Measurements from ENCODE around the gene CDKN2B. TPM values are rescaled to one million over a fixed set of nuclear protein-coding genes. Genes with fewer than 3 reads are reported as not detected.

Gene CDKN2B
- polyA plus RNA-seq, 1 of the 3 experiments (the other 2 are of a cell fraction) = 6.3 TPM

GRCh38 chr9:22049411-22049810 lies 40.3 kb upstream of the CDKN2B start (continued):
- TF ChIP-seq IRF3 (IDR thresholded peaks at IDR 0.05; ENCODE audit: low read depth, low read length) = no peak
- peak in 1 of 2 experiments; percentile 40; a peak in 1 of 4 replicates for TF ChIP-seq EP300 (IDR thresholded peaks at IDR 0.05; ENCODE audit: borderline replicate concordance in 1 of 2, low read depth in 1 of 2, low read length in 1 of 2)

- no peak overlapping the region for H3K27ac ChIP-seq (ENCODE audit: low read depth in 2 of 2, low read length in 1 of 2)
- H3K9me3 ChIP-seq = no peaks in the 10 kb centered on the region
- H4K20me1 ChIP-seq (ENCODE audit: insufficient read depth) = no peaks in the 10 kb centered on the region
- CTCF ChIA-PET = interaction anchor here (1.5 to 2.1 kb wide), 2 partner anchors 10 to 19 kb away, joined by 5 to 7 read pairs; no protein-coding TSS in a partner anchor
- no peaks in the 10 kb centered on the region for H3K9me2 ChIP-seq
- H3K4me1 ChIP-seq (ENCODE audit: control insufficient read depth in 1 of 2, insufficient read depth in 2 of 2, low read depth in 1 of 2, low read length in 1 of 2) = no peaks in the 10 kb centered on the region
- no peak for TF ChIP-seq FOXJ3 (CRISPR knock-in tag; IDR thresholded peaks at IDR 0.05)
- TF ChIP-seq PBX3 (IDR thresholded peaks at IDR 0.05) = no peak
- TF ChIP-seq USF1 (IDR thresholded peaks at IDR 0.05; ENCODE audit: borderline replicate concordance, low read depth) = no peak
- no peak for TF ChIP-seq CHD2 (IDR thresholded peaks at IDR 0.05; ENCODE audit: low read length, partially characterized antibody)
- no peak for TF ChIP-seq GABPA (IDR thresholded peaks at IDR 0.05; ENCODE audit: low read depth)
- TF ChIP-seq ZBTB33 (IDR thresholded peaks at IDR 0.05; ENCODE audit: borderline replicate concordance, low read depth) = no peak
- TF ChIP-seq YY1 (IDR thresholded peaks at IDR 0.05; ENCODE audit: low read depth) = no peak
- TF ChIP-seq SMC3 (IDR thresholded peaks at IDR 0.05; ENCODE audit: low read depth, low read length) = no peak
- no peak for TF ChIP-seq IRF3 (IDR thresholded peaks at IDR 0.05; ENCODE audit: low read depth, low read length)
- TF ChIP-seq POLR2AphosphoS5 (IDR thresholded peaks at IDR 0.05; ENCODE audit: low read depth, low read length) = no peak
- no peaks in the 10 kb centered on the region for H3K79me2 ChIP-seq (ENCODE audit: insufficient read depth)
- H3K4me2 ChIP-seq = no peak overlapping the region
- no peak overlapping the region for H3K4me3 ChIP-seq (ENCODE audit: low read depth in 2 of 2, low read length in 1 of 2)
- H3F3A ChIP-seq (replicated peaks; ENCODE audit: insufficient read depth) = peaks cover 17% of the 10 kb centered on the region
- no peaks in the 10 kb centered on the region for H3K36me3 ChIP-seq (replicated peaks in 1 of 2; ENCODE audit: control insufficient read depth in 1 of 2, insufficient read depth in 2 of 2, low read length in 1 of 2)
- POLR2A ChIA-PET = interaction anchor here (0.6 kb wide), 1 partner anchor 15 kb away, joined by 4 read pairs; no protein-coding TSS in a partner anchor
- DNase-seq = no peak
- no peak overlapping the region for H2AFZ ChIP-seq (ENCODE audit: low read depth)
- no peaks in the 10 kb centered on the region for H3K27me3 ChIP-seq (ENCODE audit: insufficient read depth)
- WGBS (ENCODE audit: low lambda C conversion rate) = 15% methylated on average over 2 of the region's 2 CpGs
- no peak overlapping the region for H3K9ac ChIP-seq
These were observed 38.5 kb upstream of the CDKN2B start for GRCh38 chr9:22047596-22047995.

Measured in SK-N-SH (cell line).